Skeletal muscle cell (primary cell): Measurements from ENCODE around the gene GPR17.

ENCODE experiments used
- DNase-seq: peaks from one replicate; pipeline ENCODE4 v3.0.0-alpha.2; 2010; ENCODE audit warnings: low read depth
- H3K4me3 ChIP-seq: 2 replicates; pipeline ENCODE4 v1.5.1; 2011; ENCODE audit warnings: low read depth, mild to moderate bottlenecking, control low read depth, low read length, moderate library complexity

The GPR17 gene

DNA sequence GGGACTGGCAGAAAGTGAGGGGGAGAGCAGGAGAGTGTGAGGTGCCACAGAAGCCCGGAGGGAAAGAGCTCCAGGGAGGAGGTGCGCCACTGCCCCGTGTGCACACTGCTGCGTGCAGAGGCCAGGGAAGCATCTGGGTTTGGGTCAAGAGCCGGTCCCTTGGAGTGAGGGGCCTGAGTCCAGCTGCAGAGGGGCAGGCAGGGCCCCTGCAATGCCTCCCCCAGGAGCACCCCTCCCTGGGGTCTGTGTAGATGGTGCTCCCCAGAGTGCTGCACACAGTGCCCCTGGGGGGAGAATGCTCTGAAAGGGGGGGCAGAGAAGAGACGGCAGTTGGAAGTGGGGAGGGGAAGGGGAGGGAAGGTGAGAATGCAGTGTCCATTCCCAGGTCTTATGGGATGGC lies 33.0 kb downstream of the GPR17 start:
- no peak for DNase-seq

DNA sequence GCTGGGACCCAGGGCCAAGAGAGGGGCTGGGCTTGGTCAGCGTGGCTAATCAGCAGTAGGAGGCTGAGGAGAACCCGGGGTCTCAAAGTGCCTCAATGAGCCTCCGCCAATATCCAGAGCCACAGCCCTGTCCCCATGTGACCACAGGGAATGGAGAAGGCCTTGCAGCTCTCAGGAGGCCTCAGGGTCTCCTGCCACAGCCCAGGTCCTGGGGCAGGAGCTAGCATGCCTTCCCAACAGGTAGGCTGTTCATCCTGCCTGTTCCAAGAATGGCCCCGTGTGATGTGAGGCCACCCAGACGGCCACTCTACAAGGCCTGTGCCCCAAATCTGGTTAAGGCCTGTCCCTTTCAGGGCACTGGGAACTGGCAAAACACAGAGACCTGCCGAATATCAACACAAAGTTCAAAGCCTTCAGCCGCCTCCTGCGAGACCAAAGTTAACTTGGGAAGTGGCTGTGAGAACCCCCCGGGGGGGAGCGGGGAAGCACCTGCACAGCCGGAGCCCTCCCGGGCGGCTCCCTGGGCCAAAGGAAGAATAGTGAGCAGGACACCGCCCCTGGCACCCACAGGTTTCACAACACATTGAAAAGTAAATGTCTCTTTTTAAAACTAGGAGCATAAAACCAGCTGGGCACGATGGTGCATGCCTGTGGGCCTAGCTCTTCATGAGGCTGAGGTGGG lies 33.9 kb downstream of the GPR17 start:
- no peak overlapping the region for H3K4me3 ChIP-seq
- no peak for DNase-seq

More for the DNA sequence above, 33.0 kb downstream of the GPR17 start:
- H3K4me3 ChIP-seq: no peak overlapping the region

GRCh38 chr2:127680706-127681287 lies 34.8 kb downstream of the GPR17 start:
- no peak overlapping the region for H3K4me3 ChIP-seq
- no peak for DNase-seq

DNA sequence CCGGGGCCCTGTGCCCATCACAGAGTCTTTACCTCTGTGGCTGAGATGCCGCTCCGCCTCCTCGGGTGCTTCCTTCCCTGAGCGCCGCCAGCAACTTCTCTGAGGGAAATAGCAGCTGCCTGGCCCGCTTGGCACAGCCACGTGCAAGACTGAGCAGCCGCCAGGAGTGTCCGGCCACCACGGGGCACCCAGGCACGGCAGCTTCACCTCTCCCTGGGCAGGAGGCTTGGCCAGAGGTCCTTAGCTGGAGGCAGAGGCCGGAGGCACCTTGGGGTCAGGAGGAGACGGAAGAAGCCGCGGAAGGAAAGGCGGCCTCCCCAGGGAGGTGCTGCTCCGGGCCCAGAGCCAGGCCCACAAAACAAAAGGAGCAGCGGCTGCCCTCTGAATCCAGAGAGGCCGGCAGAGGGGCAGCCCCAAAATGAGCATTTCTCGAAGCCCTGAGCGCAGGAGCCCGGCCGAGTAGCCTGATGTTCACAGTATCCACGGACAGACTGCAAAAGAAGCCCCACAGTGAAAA lies 35.4 kb downstream of the GPR17 start:
- DNase-seq: no peak
- no peak overlapping the region for H3K4me3 ChIP-seq

DNA sequence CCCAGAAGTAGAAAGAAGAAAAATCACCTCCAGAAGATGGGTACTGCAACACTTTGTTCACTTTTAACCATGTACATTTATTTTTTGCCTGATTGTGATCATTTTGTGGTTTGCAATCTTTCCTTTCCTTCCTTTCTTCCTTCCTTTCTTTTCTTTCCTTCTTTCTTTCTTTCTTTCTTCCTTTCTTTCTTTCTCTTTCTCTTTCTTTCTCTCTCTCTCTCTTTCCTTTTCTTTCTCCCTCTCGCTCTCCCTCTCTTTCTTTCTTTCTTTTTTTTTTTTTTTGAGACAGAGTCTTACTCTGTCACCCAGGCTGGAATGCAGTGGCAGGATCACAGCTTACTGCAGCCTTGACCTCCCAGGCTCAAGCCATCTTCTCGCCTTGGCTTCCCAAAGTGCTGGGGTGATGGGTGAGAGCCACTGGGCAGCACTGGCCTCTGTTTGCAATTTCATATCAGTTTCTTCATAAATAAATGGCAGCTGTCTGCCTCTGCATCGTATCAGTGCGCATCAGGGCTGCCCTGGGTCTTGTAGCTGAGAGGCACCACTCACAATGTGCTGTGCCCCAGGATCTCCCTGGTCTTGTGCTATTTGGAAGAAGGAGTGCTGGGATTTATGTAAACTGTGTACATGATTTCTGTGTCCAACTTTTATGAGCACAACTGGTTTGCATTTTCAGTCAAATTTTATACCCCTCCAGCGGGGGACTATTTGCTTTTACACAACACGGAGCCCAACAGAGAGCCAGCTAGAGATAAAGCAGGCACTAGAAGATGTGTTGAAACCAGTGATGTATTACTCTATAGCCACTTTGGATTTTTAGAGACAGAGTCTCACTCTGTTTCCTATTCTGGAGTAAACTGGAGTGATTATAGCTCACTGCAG lies 36.3 kb downstream of the GPR17 start:
- no peak overlapping the region for H3K4me3 ChIP-seq
- no peak for DNase-seq

DNA sequence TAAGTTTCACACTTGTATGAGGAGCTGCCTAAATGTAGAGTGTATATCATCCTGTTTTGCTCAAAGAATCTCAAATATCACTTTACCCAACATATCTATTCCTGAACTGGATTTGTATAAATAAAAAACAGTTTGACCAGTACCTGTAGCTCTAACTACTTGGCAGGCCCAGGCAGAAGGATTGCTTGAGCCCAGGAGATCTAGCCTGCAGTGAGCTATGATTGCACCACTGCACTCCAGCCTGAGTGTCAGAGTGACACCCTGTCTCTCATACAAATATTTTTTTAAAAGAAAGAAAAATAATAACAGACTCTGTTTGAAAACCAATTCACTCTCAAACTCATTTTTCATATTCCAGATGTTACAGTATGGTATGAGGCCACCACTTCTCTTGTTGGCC lies 37.1 kb downstream of the GPR17 start:
- no peak overlapping the region for H3K4me3 ChIP-seq
- no peak for DNase-seq

DNA sequence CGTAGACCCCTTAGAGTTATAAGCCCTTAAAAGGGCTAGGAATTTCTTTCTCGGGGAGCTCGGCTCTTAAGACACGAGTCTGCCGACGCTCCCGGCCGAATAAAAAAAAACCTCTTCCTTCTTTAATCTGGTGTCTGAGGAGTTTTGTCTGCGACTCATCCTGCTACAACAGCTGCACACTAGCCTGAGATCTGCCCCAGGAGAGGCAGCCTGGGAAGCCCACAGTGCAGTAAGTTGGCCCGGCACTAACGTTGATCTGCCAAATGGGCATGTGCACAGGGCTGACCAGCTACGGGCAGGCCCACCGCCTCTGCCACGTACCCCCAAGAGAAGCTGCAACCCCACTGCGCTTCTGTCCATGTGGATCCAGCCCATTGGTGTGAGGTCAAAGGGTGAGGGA lies 37.8 kb downstream of the GPR17 start:
- no peak overlapping the region for H3K4me3 ChIP-seq
- DNase-seq: no peak

- DNase-seq: no peak
- H3K4me3 ChIP-seq: no peak overlapping the region
These were observed 39.6 kb downstream of the GPR17 start for GRCh38 chr2:127685410-127686080.

- no peak overlapping the region for H3K4me3 ChIP-seq
- DNase-seq: no peak
These were observed 42.5 kb downstream of the GPR17 start for GRCh38 chr2:127688405-127688804.

- no peak for DNase-seq
- H3K4me3 ChIP-seq: no peak overlapping the region
These were observed 44.7 kb downstream of the GPR17 start for GRCh38 chr2:127690696-127691095.

GRCh38 chr2:127694986-127695385 lies 49.0 kb downstream of the GPR17 start:
- no peak overlapping the region for H3K4me3 ChIP-seq
- DNase-seq: no peak

GRCh38 chr2:127695491-127696472 lies 49.8 kb downstream of the GPR17 start:
- no peak for DNase-seq
- H3K4me3 ChIP-seq: peak overlapping the region; percentile 40

- DNase-seq: no peak
- no peak overlapping the region for H3K4me3 ChIP-seq
These were observed 51.7 kb downstream of the GPR17 start for GRCh38 chr2:127697482-127698180.

- no peak overlapping the region for H3K4me3 ChIP-seq
- no peak for DNase-seq
These were observed 52.8 kb downstream of the GPR17 start for GRCh38 chr2:127698553-127699355.

- DNase-seq: no peak
- H3K4me3 ChIP-seq: peak overlapping the region; percentile 60
These were observed 54.7 kb downstream of the GPR17 start for GRCh38 chr2:127700527-127701192.

DNA sequence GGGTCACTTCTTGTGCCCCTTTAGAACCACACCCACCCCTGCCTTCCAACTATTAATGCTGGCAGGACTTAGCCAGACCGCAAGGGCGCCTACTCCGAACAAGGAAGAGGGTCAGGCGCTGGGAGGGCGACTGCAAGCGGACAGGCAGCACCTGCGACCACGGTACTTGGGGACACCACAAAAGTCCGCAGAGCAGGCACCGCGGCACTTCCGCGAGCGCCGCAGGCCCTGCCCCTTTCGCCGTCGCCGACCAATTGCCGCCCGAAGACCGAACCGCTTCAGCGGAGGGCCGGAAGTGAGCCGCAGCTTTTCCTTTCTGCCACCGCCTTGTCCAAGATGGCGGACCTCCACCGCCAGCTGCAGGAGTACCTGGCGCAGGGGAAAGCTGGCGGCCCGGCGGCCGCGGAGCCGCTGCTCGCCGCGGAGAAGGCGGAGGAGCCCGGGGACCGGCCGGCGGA lies 55.3 kb downstream of the GPR17 start, which contains the start of gene SFT2D3:
Gene SFT2D3 (plus strand): TSS at position 305 of the 458 bp plus-strand sequence. CDS start 32 bp downstream, at position 337.
- peak within 1 kb of the TSS; percentile 60 for H3K4me3 ChIP-seq
- DNase-seq: peak; percentile 62
